Measurements from ENCODE around the gene GTSF1L. TPM values are rescaled to one million over a fixed set of nuclear protein-coding genes. Genes with fewer than 3 reads are reported as not detected.

Gene GTSF1L
- total RNA-seq, 1 donor from 2014 or later, result not detected

DNA sequence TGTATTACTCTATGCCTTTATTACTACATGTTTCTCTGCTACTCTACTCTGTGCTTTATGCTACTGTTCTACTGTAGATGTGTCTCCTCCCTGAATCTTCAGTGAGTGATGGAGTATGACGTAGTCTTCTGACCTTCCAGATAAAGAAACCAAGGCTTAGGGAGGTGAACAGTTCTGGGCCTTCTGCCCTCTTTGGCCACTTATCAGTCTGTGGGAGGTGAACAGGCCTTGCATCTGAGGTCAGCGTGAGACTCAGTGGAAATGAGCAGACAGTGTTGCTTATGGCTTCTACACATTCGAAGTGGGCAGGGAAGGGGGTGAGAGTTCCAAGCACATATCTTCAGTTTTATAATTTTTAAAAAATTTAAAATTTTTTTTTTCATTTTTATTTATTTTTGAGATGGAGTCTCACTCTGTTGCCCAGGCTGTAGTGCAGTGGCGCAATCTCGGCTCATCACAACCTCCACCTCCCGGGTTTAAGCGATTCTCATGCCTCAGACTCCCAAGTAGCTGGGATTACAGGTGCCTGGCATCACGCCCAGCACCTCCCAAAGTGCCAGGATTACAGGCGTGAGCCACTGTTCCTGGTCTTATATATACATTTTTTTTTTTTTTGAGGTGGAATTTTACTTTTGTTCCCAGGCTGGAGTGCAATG lies 35.7 kb downstream of the GTSF1L start:
- peaks cover 15% of the 10 kb centered on the region for H3K36me3 Mint-ChIP-seq
- H3K27ac ChIP-seq, result no peak overlapping the region
- H3K4me1 ChIP-seq, result no peaks in the 10 kb centered on the region
- H3K4me1 Mint-ChIP-seq, result peaks cover 2% of the 10 kb centered on the region
- no peaks in the 10 kb centered on the region for H3K79me2 ChIP-seq (ENCODE audit: low read depth)
- H3K4me3 Mint-ChIP-seq, result no peak overlapping the region
- no peaks in the 10 kb centered on the region for H3F3A ChIP-seq (ENCODE audit: low read depth)
- TF ChIP-seq EZH2 (IDR thresholded peaks at IDR 0.05) (no peak), EZH2phosphoT487 (IDR thresholded peaks at IDR 0.05) (no peak), CTCF (IDR thresholded peaks at IDR 0.05) (no peak)
- no peaks in the 10 kb centered on the region for H3K9me3 Mint-ChIP-seq
- no peak overlapping the region for H2AFZ ChIP-seq (replicated peaks)
- no peak for DNase-seq (ENCODE audit: low spot score)
- no peaks in the 10 kb centered on the region for H3K9me3 ChIP-seq (ENCODE audit: low read depth)
- no peaks in the 10 kb centered on the region for H3K36me3 ChIP-seq
- H4K20me1 ChIP-seq (ENCODE audit: low read depth), result peaks cover 3% of the 10 kb centered on the region
- H3K27ac Mint-ChIP-seq, result no peak overlapping the region
- H3K27me3 ChIP-seq, result no peaks in the 10 kb centered on the region
- peaks cover 2% of the 10 kb centered on the region for H3K27me3 Mint-ChIP-seq (ENCODE audit: insufficient read depth, low read depth)
- no peak overlapping the region for H3K4me2 ChIP-seq
- H3K4me3 ChIP-seq, result no peak overlapping the region
- no peak overlapping the region for H3K9ac ChIP-seq

DNA sequence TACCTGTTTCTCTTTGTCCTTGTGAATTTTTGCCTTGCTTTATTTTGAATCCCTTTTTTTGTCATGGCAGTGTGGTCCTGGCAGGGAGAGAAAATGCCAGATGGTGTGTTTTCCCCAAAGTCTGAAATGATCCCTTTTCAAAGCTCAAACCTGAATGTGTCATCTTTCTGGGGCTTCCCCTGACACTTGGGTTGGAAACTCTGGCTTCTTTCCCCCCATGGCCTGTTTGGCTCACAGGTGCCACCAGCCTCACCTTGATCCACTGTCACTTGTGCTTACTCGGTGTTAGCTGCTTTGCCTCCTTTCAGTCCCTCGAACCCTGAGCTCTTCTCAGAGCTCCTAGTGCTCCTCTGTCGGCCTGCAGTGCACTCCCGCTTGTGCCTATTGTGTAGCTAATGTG lies 37.6 kb downstream of the GTSF1L start:
- DNase-seq (ENCODE audit: low spot score), result no peak
- Histone ChIP-seq H3K4me3 (no peak overlapping the region), H3K9me3 (ENCODE audit: low read depth) (no peaks in the 10 kb centered on the region), H3K27ac (no peak overlapping the region), H3K4me1 (no peaks in the 10 kb centered on the region), H3K36me3 (no peaks in the 10 kb centered on the region), H4K20me1 (ENCODE audit: low read depth) (peaks cover 3% of the 10 kb centered on the region), H3K27me3 (no peaks in the 10 kb centered on the region), H3K4me2 (no peak overlapping the region), H2AFZ (replicated peaks) (no peak overlapping the region), H3K79me2 (ENCODE audit: low read depth) (no peaks in the 10 kb centered on the region), H3K9ac (no peak overlapping the region), H3F3A (ENCODE audit: low read depth) (no peaks in the 10 kb centered on the region)
- H3K4me3 Mint-ChIP-seq, result no peak overlapping the region
- no peak for TF ChIP-seq EZH2phosphoT487 (IDR thresholded peaks at IDR 0.05)
- no peak for TF ChIP-seq EZH2 (IDR thresholded peaks at IDR 0.05)
- TF ChIP-seq CTCF (IDR thresholded peaks at IDR 0.05), result no peak
- H3K36me3 Mint-ChIP-seq, result peaks cover 9% of the 10 kb centered on the region
- no peaks in the 10 kb centered on the region for H3K9me3 Mint-ChIP-seq
- H3K27me3 Mint-ChIP-seq (ENCODE audit: insufficient read depth, low read depth), result peaks cover 2% of the 10 kb centered on the region
- peak overlapping the region; percentile 31 for H3K27ac Mint-ChIP-seq
- H3K4me1 Mint-ChIP-seq, result peaks cover 2% of the 10 kb centered on the region

- H3F3A ChIP-seq (ENCODE audit: low read depth), result no peaks in the 10 kb centered on the region
- no peaks in the 10 kb centered on the region for H3K9me3 ChIP-seq (ENCODE audit: low read depth)
- H3K9ac ChIP-seq, result no peak overlapping the region
- H4K20me1 ChIP-seq (ENCODE audit: low read depth), result peaks cover 3% of the 10 kb centered on the region
- H3K4me3 ChIP-seq, result no peak overlapping the region
- no peaks in the 10 kb centered on the region for H3K27me3 Mint-ChIP-seq (ENCODE audit: insufficient read depth, low read depth)
- no peaks in the 10 kb centered on the region for H3K4me1 ChIP-seq
- H3K36me3 ChIP-seq, result no peaks in the 10 kb centered on the region
- no peak overlapping the region for H3K4me3 Mint-ChIP-seq
- H3K27me3 ChIP-seq, result no peaks in the 10 kb centered on the region
- no peak overlapping the region for H2AFZ ChIP-seq (replicated peaks)
- H3K4me1 Mint-ChIP-seq, result peaks cover under 1% of the 10 kb centered on the region
- DNase-seq (ENCODE audit: low spot score), result no peak
- TF ChIP-seq CTCF (IDR thresholded peaks at IDR 0.05) (no peak), EZH2 (IDR thresholded peaks at IDR 0.05) (no peak), EZH2phosphoT487 (IDR thresholded peaks at IDR 0.05) (no peak)
- no peaks in the 10 kb centered on the region for H3K79me2 ChIP-seq (ENCODE audit: low read depth)
- H3K27ac Mint-ChIP-seq, result no peak overlapping the region
- H3K36me3 Mint-ChIP-seq, result peaks cover 9% of the 10 kb centered on the region
- no peak overlapping the region for H3K4me2 ChIP-seq
- H3K9me3 Mint-ChIP-seq, result no peaks in the 10 kb centered on the region
- H3K27ac ChIP-seq, result no peak overlapping the region
These were observed 40.0 kb downstream of the GTSF1L start for GRCh38 chr20:43686820-43687219.

Data from neural progenitor cell (in vitro differentiated cells).